Uterus (tissue), 4 donors: ENCODE results near the gene SMIM24. TPM values are rescaled to one million over a fixed set of nuclear protein-coding genes. Genes with fewer than 3 reads are reported as not detected.

ENCODE experiments used
- DNase-seq, 2 donors: peaks; one replicate each; pipeline ENCODE4 v3.0.0-alpha.2; 2019 to 2020
- H3K27ac ChIP-seq, 2 donors: fragments of 200-600 bp; sonication (generic); 1 replicate in 1 of 2; 2 replicates in 1 of 2; pipeline ENCODE4 v1.5.1; 2016 to 2018
- H3K27me3 ChIP-seq, 2 donors: fragments of 200-600 bp; sonication (generic); one replicate each; pipeline ENCODE4 v1.5.1; 2018 to 2019; ENCODE audit warnings: control low read depth in 1 of 2
- H3K36me3 ChIP-seq, 2 donors: fragments of 200-600 bp; sonication (generic); one replicate each; pipeline ENCODE4 v1.5.1; 2019; ENCODE audit warnings: control low read depth in 1 of 2
- H3K4me1 ChIP-seq, 2 donors: fragments of 200-600 bp; sonication (generic); one replicate each; pipeline ENCODE4 v1.5.1; 2018 to 2019; ENCODE audit warnings: control low read depth in 1 of 2
- H3K4me3 ChIP-seq, 2 donors: fragments of 200-600 bp; sonication (generic); 1 replicate in 1 of 2; 2 replicates in 1 of 2; pipeline ENCODE4 v1.5.1; 2018 to 2019; ENCODE audit warnings: mild to moderate bottlenecking in 1 of 2
- H3K9me3 ChIP-seq, 2 donors: fragments of 200-600 bp; sonication (generic); one replicate each; pipeline ENCODE4 v1.5.1; 2019; ENCODE audit warnings: control low read depth in 1 of 2
- CTCF ChIP-seq, 4 experiments: fragments of 200-600 bp in 2 of 4; fragments of 450-650 bp in 2 of 4; sonication (generic) in 2 of 4; IDR thresholded peaks; one replicate each; pipeline ENCODE4 v1.5.1; 2016 to 2019; ENCODE audit warnings: antibody characterized with exemption in 4 of 4, mild to moderate bottlenecking in 2 of 4, moderate library complexity in 1 of 4
- POLR2A ChIP-seq, 2 donors: fragments of 450-650 bp; IDR thresholded peaks; one replicate each; pipeline ENCODE4 v1.6.1; 2016; ENCODE audit warnings: antibody characterized with exemption in 2 of 2, mild to moderate bottlenecking in 1 of 2, moderate library complexity in 1 of 2
- intact Hi-C: fragments of 100-400 bp; cut with DNase I; formaldehyde crosslinking; loops from one replicate; pipeline ENCODE4 v1.15.1; 2023; ENCODE audit warnings: low total_unique reads
- total RNA-seq, 4 donors: library from RNA; depleted of rRNA in 3 of 4; stranded (reverse); fragments of >200 nt in 3 of 4; gene quantifications; one replicate each; pipeline versions ENCODE4 v1.1.0 to v1.2.4, GENCODE V29; 2014 to 2023
- donor health status: DM: yes; HTN: yes; CAD: no.

Gene SMIM24
- total RNA-seq, 4 donors from 2014 or later, result 0.97 TPM; not detected in 3

GRCh38 chr19:3517638-3518037, 37.3 kb upstream of the SMIM24 start:
- DNase-seq, result no peak
- Histone ChIP-seq H3K4me3 (no peak overlapping the region), H3K36me3 (no peaks in the 10 kb centered on the region), H3K27ac (no peak overlapping the region), H3K9me3 (no peaks in the 10 kb centered on the region), H3K27me3 (no peaks in the 10 kb centered on the region), H3K4me1 (no peaks in the 10 kb centered on the region)
- intact Hi-C loops, result no loop called here
- TF ChIP-seq CTCF (IDR thresholded peaks at IDR 0.05) (no peak), POLR2A (IDR thresholded peaks at IDR 0.05) (no peak)

GRCh38 chr19:3516675-3517207, 36.4 kb upstream of the SMIM24 start:
- no peaks in the 10 kb centered on the region for H3K36me3 ChIP-seq
- intact Hi-C loops, result no loop called here
- DNase-seq, result no peak
- H3K4me3 ChIP-seq, result no peak overlapping the region
- no peak overlapping the region for H3K27ac ChIP-seq
- H3K9me3 ChIP-seq, result no peaks in the 10 kb centered on the region
- H3K4me1 ChIP-seq, result no peaks in the 10 kb centered on the region
- TF ChIP-seq CTCF (IDR thresholded peaks at IDR 0.05) (no peak), POLR2A (IDR thresholded peaks at IDR 0.05) (no peak)
- H3K27me3 ChIP-seq, result no peaks in the 10 kb centered on the region

- H3K4me3 ChIP-seq, result no peak overlapping the region
- H3K27me3 ChIP-seq, result no peaks in the 10 kb centered on the region
- no peaks in the 10 kb centered on the region for H3K36me3 ChIP-seq
- H3K27ac ChIP-seq, result no peak overlapping the region
- intact Hi-C loops, result no loop called here
- DNase-seq, result no peak
- no peak for TF ChIP-seq POLR2A (IDR thresholded peaks at IDR 0.05)
- TF ChIP-seq CTCF (IDR thresholded peaks at IDR 0.05), result no peak
- no peaks in the 10 kb centered on the region for H3K9me3 ChIP-seq
- H3K4me1 ChIP-seq, result no peaks in the 10 kb centered on the region
Measured at GRCh38 chr19:3515891-3516422, 35.6 kb upstream of the SMIM24 start.

GRCh38 chr19:3514930-3515329, 34.6 kb upstream of the SMIM24 start:
- intact Hi-C loops, result no loop called here
- DNase-seq, result no peak
- no peak for TF ChIP-seq CTCF (IDR thresholded peaks at IDR 0.05)
- no peak for TF ChIP-seq POLR2A (IDR thresholded peaks at IDR 0.05)
- Histone ChIP-seq H3K36me3 (no peaks in the 10 kb centered on the region), H3K4me1 (no peaks in the 10 kb centered on the region), H3K9me3 (no peaks in the 10 kb centered on the region), H3K4me3 (no peak overlapping the region), H3K27ac (no peak overlapping the region), H3K27me3 (no peaks in the 10 kb centered on the region)

GRCh38 chr19:3513229-3514140, 33.2 kb upstream of the SMIM24 start:
- Histone ChIP-seq H3K4me1 (no peaks in the 10 kb centered on the region), H3K27ac (no peak overlapping the region), H3K9me3 (no peaks in the 10 kb centered on the region), H3K36me3 (no peaks in the 10 kb centered on the region), H3K4me3 (no peak overlapping the region), H3K27me3 (no peaks in the 10 kb centered on the region)
- DNase-seq, result no peak
- TF ChIP-seq POLR2A (IDR thresholded peaks at IDR 0.05) (no peak), CTCF (IDR thresholded peaks at IDR 0.05) (no peak)
- intact Hi-C loops, result no loop called here
